Kidney (tissue), 14 donors: ENCODE data around the gene UBE2F. TPM values are rescaled to one million over a fixed set of nuclear protein-coding genes. Genes with fewer than 3 reads are reported as not detected.

ENCODE experiments used
- DNase-seq, 5 donors: peaks; one replicate each; pipeline ENCODE4 v3.0.0-alpha.2; 2013 to 2020
- FAIRE-seq: peaks from 2 replicates; lab custom pipeline; 2012; peaks lifted over from hg19 to GRCh38; lab: Jason Lieb, UNC
- H3K27ac ChIP-seq, 2 donors: one replicate each; pipeline ENCODE4 v1.7.0; 2013; ENCODE audit warnings: low read depth in 2 of 2, low read length in 2 of 2, inconsistent platforms in 1 of 2
- H3K27me3 ChIP-seq: one replicate; pipeline ENCODE4 v1.7.1; 2013; ENCODE audit warnings: low read length, inconsistent platforms; ENCODE audit not compliant: control insufficient read depth, insufficient read depth
- H3K36me3 ChIP-seq, 3 donors: one replicate each; pipeline versions ENCODE4 v1.7.0 to v1.7.1; 2013; ENCODE audit warnings: low read length in 3 of 3, control low read depth in 1 of 3, inconsistent platforms in 1 of 3; ENCODE audit not compliant: insufficient read depth in 3 of 3, control insufficient read depth in 2 of 3
- H3K4me1 ChIP-seq, 3 donors: one replicate each; pipeline versions ENCODE4 v1.7.0 to v1.7.1; 2013; ENCODE audit warnings: low read length in 3 of 3, inconsistent platforms in 1 of 3, low read depth in 1 of 3; ENCODE audit not compliant: control insufficient read depth in 2 of 3, insufficient read depth in 2 of 3
- H3K4me3 ChIP-seq, 3 donors: one replicate each; pipeline versions ENCODE4 v1.7.0 to v1.8.1; 2013; ENCODE audit warnings: low read length in 3 of 3, control low read depth in 1 of 3, inconsistent platforms in 1 of 3
- H3K9ac ChIP-seq, 3 donors: one replicate each; pipeline versions ENCODE4 v1.7.0 to v1.7.1; 2013; ENCODE audit warnings: low read length in 3 of 3, control low read depth in 1 of 3, inconsistent platforms in 1 of 3
- H3K9me3 ChIP-seq, 3 donors: one replicate each; pipeline versions ENCODE4 v1.7.0 to v1.7.1; 2013; ENCODE audit warnings: low read length in 3 of 3, control low read depth in 1 of 3, inconsistent platforms in 1 of 3; ENCODE audit not compliant: control insufficient read depth in 2 of 3, insufficient read depth in 1 of 3
- intact Hi-C: fragments of 100-400 bp; cut with DNase I; formaldehyde crosslinking; loops from one replicate; pipeline ENCODE4 v1.11.1; 2022
- polyA plus RNA-seq: library from polyadenylated mRNA; stranded (reverse); fragments of 350-450 nt; fragmentation: Illumina TruSeq; extraction: RNeasy Lipid Tissue Mini Kit (QIAGEN cat#74804); gene quantifications from one replicate; pipeline ENCODE4 v1.2.3, GENCODE V29; 2014; ENCODE audit warnings: low read depth, low replicate concordance; ENCODE audit not compliant: insufficient read depth
- total RNA-seq: library from RNA; stranded (reverse); fragmentation: NEBNext Ultra II Directional; extraction: Animal tissue kit (Norgen Biotek cat#: 25700); gene quantifications from one replicate; pipeline ENCODE4 v1.2.1, GENCODE V29; 2021
- TF ChIP-seq, protein P1 (sequence below): IDR thresholded peaks from 3 replicates; pipeline ENCODE4 v1.5.1; 2012; ENCODE audit warnings: mild to moderate bottlenecking, moderate library complexity, borderline replicate concordance; ENCODE audit not compliant: insufficient read depth; ENCODE audit errors: extremely low read depth
- donor health status: control.
- donor health status: control.
- donor health status: control.
- donor health status: control.
- donor health status: control.
- donor health status: DM: yes; HTN: yes; CAD: no.
- donor health status: Normal renal cell carcinoma (clear cell type).

The UBE2F gene
- total and polyA plus RNA-seq, 2 donors from 2014 or later = 34.5 to 68.7 TPM

DNA sequence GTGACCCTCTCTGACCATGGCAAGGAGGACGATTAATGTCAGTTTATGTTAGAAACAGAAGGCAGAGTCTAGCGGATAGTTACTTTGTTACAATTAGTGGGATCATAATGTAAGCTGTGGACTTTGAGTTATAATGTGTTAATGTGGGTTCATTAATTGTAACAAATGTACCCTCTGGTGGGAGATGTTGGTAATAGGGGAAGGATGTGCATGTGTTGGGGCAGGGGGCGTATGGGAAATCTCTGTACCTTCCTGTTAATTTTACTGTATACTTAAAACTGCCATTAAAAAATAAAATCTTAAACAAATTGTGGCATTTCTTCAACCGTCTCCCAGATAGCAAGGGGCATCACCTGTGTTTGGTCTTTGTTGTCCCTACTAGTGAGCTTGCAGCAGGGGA, 4.8 kb downstream of the UBE2F start:
- Histone ChIP-seq H3K9ac (no peak overlapping the region), H3K27me3 (no peaks in the 10 kb centered on the region), H3K36me3 (peaks cover 2 to 7% (median 6%) of the 10 kb centered on the region in 3 donors), H3K4me1 (peaks cover 4 to 16% (median 9%) of the 10 kb centered on the region in 3 donors), H3K4me3 (no peak overlapping the region), H3K27ac (no peak overlapping the region), H3K9me3 (no peaks in the 10 kb centered on the region)
- intact Hi-C loops = no loop called here
- DNase-seq = no peak
- TF ChIP-seq, protein P1, sequence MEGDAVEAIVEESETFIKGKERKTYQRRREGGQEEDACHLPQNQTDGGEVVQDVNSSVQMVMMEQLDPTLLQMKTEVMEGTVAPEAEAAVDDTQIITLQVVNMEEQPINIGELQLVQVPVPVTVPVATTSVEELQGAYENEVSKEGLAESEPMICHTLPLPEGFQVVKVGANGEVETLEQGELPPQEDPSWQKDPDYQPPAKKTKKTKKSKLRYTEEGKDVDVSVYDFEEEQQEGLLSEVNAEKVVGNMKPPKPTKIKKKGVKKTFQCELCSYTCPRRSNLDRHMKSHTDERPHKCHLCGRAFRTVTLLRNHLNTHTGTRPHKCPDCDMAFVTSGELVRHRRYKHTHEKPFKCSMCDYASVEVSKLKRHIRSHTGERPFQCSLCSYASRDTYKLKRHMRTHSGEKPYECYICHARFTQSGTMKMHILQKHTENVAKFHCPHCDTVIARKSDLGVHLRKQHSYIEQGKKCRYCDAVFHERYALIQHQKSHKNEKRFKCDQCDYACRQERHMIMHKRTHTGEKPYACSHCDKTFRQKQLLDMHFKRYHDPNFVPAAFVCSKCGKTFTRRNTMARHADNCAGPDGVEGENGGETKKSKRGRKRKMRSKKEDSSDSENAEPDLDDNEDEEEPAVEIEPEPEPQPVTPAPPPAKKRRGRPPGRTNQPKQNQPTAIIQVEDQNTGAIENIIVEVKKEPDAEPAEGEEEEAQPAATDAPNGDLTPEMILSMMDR = no peak
- FAIRE-seq = no peak

DNA sequence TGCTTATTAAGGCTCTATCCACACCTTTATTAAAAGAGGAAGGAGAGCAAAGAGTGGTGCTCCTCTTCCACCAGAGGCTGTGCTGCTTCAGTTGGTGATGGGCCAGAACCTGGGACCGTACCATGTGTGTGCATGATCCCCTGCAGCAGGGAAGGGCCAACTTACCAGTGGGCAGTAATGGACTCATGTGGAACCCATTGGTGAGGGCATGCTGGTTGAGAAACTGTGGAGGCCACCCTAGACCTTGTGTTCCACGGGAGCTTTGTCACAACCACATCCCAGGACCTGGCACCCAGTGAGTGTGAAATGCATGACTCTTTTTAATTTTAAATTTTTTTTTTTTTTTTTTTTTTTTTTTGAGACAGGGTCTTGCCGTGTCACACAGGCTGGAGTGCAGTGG, 5.4 kb downstream of the UBE2F start:
- intact Hi-C loops = no loop called here
- Histone ChIP-seq H3K4me3 (no peak overlapping the region), H3K9ac (no peak overlapping the region), H3K36me3 (peaks cover 2 to 9% (median 6%) of the 10 kb centered on the region in 3 donors), H3K27me3 (no peaks in the 10 kb centered on the region), H3K9me3 (no peaks in the 10 kb centered on the region), H3K4me1 (peaks cover 4 to 16% (median 9%) of the 10 kb centered on the region in 3 donors), H3K27ac (no peak overlapping the region)
- DNase-seq = no peak
- TF ChIP-seq, protein P1 = no peak
- no peak for FAIRE-seq

DNA sequence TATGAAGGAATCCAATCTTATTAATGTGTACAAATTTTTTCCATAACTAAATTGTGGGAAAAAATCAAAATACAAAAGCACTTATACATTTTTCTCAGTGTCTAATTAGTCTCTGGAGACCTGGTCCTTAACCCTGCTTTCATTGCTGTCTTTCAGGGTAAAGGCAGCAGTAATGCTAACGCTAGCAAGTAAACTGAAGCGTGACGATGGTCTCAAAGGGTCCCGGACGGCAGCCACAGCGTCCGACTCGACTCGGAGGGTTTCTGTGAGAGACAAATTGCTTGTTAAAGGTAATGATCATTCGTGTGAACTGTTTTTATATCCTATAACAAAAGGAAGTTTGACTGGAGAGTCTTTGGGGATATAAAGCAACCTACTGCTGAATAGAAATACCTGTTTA, 6.1 kb downstream of the UBE2F start:
- FAIRE-seq = no peak
- no peaks in the 10 kb centered on the region for H3K9me3 ChIP-seq
- H3K4me3 ChIP-seq = no peak overlapping the region
- peaks cover 2 to 9% (median 6%) of the 10 kb centered on the region in 3 donors for H3K36me3 ChIP-seq
- no peak overlapping the region for H3K9ac ChIP-seq
- TF ChIP-seq, protein P1 = no peak
- peaks cover 3 to 12% (median 6%) of the 10 kb centered on the region in 3 donors for H3K4me1 ChIP-seq
- H3K27me3 ChIP-seq = no peaks in the 10 kb centered on the region
- H3K27ac ChIP-seq = no peak overlapping the region
- peak in 1 of 5 donors; percentile 22 for DNase-seq
- intact Hi-C loops = no loop called here

DNA sequence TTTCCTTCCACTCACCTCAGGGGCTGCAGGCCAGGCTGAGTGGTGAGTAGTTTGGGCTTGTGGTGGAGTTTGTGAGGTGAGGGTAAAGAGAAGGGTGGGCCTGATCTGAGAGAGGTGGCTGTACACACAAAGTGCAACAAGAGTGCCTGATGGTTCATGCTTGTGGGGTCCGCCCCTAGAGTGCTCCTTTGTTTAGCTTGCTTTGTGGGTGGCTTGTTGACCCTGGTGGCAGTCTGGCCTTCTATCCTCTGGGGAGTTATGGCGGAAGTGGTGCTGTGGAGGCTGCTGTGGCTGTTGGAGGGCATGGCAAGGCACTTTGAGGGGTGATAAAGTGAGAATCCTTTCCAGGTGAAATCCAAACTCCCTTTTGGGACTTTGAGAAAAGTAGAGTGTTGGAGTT, 10.6 kb downstream of the UBE2F start:
- TF ChIP-seq, protein P1 = no peak
- no peaks in the 10 kb centered on the region for H3K27me3 ChIP-seq
- H3K27ac ChIP-seq = no peak overlapping the region
- no peak for FAIRE-seq
- intact Hi-C loops = no loop called here
- peaks cover 0 to 6% (median 0%) of the 10 kb centered on the region in 3 donors for H3K4me1 ChIP-seq
- no peak overlapping the region for H3K9ac ChIP-seq
- H3K36me3 ChIP-seq = peaks cover 2 to 9% (median 6%) of the 10 kb centered on the region in 3 donors
- DNase-seq = no peak
- no peaks in the 10 kb centered on the region for H3K9me3 ChIP-seq
- no peak overlapping the region for H3K4me3 ChIP-seq
